ENCODE data around the gene GOT2.

GRCh38 chr16:58684001-58684353 is 50.1 kb downstream of the GOT2 start:
- TF ChIP-seq, protein P1, sequence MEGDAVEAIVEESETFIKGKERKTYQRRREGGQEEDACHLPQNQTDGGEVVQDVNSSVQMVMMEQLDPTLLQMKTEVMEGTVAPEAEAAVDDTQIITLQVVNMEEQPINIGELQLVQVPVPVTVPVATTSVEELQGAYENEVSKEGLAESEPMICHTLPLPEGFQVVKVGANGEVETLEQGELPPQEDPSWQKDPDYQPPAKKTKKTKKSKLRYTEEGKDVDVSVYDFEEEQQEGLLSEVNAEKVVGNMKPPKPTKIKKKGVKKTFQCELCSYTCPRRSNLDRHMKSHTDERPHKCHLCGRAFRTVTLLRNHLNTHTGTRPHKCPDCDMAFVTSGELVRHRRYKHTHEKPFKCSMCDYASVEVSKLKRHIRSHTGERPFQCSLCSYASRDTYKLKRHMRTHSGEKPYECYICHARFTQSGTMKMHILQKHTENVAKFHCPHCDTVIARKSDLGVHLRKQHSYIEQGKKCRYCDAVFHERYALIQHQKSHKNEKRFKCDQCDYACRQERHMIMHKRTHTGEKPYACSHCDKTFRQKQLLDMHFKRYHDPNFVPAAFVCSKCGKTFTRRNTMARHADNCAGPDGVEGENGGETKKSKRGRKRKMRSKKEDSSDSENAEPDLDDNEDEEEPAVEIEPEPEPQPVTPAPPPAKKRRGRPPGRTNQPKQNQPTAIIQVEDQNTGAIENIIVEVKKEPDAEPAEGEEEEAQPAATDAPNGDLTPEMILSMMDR (IDR thresholded peaks at IDR 0.05; ENCODE audit: insufficient read depth, low read depth, low read length): no peak
- no peak for TF ChIP-seq EZH2 (IDR thresholded peaks at IDR 0.05; ENCODE audit: insufficient read depth, low read length)
